Measurements from ENCODE around the gene DYRK1A. TPM values are rescaled to one million over a fixed set of nuclear protein-coding genes. Genes with fewer than 3 reads are reported as not detected.

The DYRK1A gene
- total RNA-seq, 2 experiments from 2014 or later = 109 to 122 TPM

DNA sequence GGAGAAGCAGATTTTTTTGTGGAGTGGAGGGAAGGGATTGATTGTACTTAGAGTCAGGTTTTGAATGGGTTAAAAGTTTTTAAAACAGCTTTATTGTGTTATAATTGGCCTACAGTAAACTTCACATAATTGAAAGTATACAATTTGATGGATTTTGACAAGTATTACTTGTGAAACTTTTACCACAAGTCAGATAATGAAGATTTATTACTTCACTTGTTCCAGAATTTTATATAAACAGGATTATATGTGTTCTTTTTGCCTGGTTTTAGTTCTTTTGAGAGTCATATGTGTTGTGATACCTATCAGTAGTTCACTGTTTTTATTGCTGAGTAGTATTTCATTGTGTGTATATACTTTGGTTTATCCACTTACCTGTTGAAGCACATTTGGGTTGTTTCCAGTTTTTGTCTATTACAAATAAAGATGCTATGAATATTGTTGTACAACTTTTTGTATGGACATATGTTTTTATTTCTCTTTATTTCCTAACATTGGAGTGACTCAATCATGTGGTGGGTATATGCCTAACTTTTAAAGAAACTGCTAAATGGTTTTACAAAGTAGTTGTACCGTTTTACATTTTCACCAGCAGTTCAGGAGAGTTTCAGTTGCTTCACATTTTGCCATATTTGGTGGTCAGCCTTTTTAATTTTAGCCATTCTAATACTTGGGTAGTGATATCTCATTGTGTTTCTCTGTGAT, 71.0 kb downstream of the DYRK1A start:
- peaks cover 19% of the 10 kb centered on the region for H3K36me3 Mint-ChIP-seq
- peaks cover 19% of the 10 kb centered on the region for H3K4me1 Mint-ChIP-seq
- H3K27me3 Mint-ChIP-seq = no peaks in the 10 kb centered on the region
- ATAC-seq (ENCODE audit: low read depth) (no peak), DNase-seq (no peak)
- no peaks in the 10 kb centered on the region for H3K9me3 Mint-ChIP-seq
- POLR2A ChIA-PET = no interaction called here
- no peak overlapping the region for H3K27ac Mint-ChIP-seq
- H3K4me3 Mint-ChIP-seq = no peak overlapping the region

DNA sequence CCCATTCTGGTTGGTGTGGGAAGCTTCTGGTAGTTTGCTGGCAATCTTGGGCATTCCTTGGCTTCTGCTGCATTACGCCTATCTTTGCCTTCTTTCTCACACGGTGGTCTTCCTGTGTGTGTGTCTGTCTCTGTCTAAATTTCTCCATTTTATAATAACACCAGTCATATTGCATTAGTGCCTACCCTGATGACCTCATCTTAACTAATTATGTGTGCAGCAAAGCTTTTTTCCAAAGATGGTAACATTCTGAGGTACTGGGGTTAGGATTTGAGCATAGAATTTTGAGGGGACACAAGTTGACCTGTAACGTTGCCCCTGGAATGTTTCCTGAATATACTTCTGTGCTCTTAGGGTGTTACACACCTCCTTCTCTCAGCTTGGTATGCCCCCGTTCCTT, 77.1 kb downstream of the DYRK1A start:
- no peak overlapping the region for H3K4me3 Mint-ChIP-seq
- peaks cover 29% of the 10 kb centered on the region for H3K4me1 Mint-ChIP-seq
- DNase-seq (no peak), ATAC-seq (ENCODE audit: low read depth) (no peak)
- no peaks in the 10 kb centered on the region for H3K9me3 Mint-ChIP-seq
- peaks cover 8% of the 10 kb centered on the region for H3K36me3 Mint-ChIP-seq
- POLR2A ChIA-PET = no interaction called here
- H3K27me3 Mint-ChIP-seq = no peaks in the 10 kb centered on the region
- no peak overlapping the region for H3K27ac Mint-ChIP-seq

DNA sequence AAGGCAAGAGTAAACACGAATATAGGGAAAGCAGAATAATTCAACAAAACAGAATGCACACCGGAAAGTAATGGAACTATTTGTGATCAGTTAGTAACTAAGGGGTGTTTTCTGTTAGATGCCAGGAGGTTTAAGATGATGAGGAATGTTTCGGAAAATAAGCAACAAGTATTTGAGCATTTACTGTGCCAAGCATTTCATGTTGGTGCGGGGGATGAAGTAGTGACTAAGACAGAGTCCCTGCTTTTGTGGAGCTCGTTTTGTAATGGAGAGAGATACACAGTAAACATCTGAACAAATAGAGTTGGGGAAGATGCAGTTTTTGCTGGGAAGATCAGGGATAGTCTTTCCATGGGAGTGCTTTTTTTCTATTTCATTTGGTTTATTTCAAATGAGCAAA, 78.7 kb downstream of the DYRK1A start:
- Mint-ChIP-seq H3K4me3 (no peak overlapping the region), H3K9me3 (no peaks in the 10 kb centered on the region), H3K27ac (no peak overlapping the region), H3K27me3 (no peaks in the 10 kb centered on the region), H3K4me1 (peaks cover 28% of the 10 kb centered on the region), H3K36me3 (peaks cover 6% of the 10 kb centered on the region)
- ATAC-seq (ENCODE audit: low read depth) (no peak), DNase-seq (no peak)
- POLR2A ChIA-PET = no interaction called here

- no peaks in the 10 kb centered on the region for H3K9me3 Mint-ChIP-seq
- ATAC-seq (ENCODE audit: low read depth) (no peak), DNase-seq (no peak)
- H3K4me1 Mint-ChIP-seq = peaks cover 26% of the 10 kb centered on the region
- peaks cover 8% of the 10 kb centered on the region for H3K36me3 Mint-ChIP-seq
- POLR2A ChIA-PET = interaction anchor here (0.6 to 0.7 kb wide), 2 partner anchors 39 to 71 kb away, joined by 4 to 6 read pairs; no protein-coding TSS in a partner anchor
- no peaks in the 10 kb centered on the region for H3K27me3 Mint-ChIP-seq
- H3K27ac Mint-ChIP-seq = no peak overlapping the region
- no peak overlapping the region for H3K4me3 Mint-ChIP-seq
These were observed 80.0 kb downstream of the DYRK1A start for GRCh38 chr21:37446552-37446951.

GRCh38 chr21:37447288-37447936, 80.8 kb downstream of the DYRK1A start:
- Mint-ChIP-seq H3K4me3 (peak overlapping the region; percentile 32), H3K9me3 (no peaks in the 10 kb centered on the region)

GRCh38 chr21:37449302-37449937, 82.8 kb downstream of the DYRK1A start:
- Mint-ChIP-seq H3K36me3 (peaks cover 13% of the 10 kb centered on the region), H3K27me3 (no peaks in the 10 kb centered on the region), H3K27ac (no peak overlapping the region), H3K4me1 (peaks cover 29% of the 10 kb centered on the region), H3K4me3 (no peak overlapping the region), H3K9me3 (no peaks in the 10 kb centered on the region)
- POLR2A ChIA-PET = no interaction called here
- no peak for DNase-seq
- no peak for ATAC-seq (ENCODE audit: low read depth)

More at GRCh38 chr21:37447288-37447936, 80.8 kb downstream of the DYRK1A start:
- H3K36me3 Mint-ChIP-seq = peaks cover 8% of the 10 kb centered on the region
- DNase-seq (no peak), ATAC-seq (ENCODE audit: low read depth) (peak; percentile 42)
- H3K27me3 Mint-ChIP-seq = no peaks in the 10 kb centered on the region
- H3K27ac Mint-ChIP-seq = peak overlapping the region; percentile 4
- POLR2A ChIA-PET = no interaction called here
- H3K4me1 Mint-ChIP-seq = peaks cover 26% of the 10 kb centered on the region

- H3K27ac Mint-ChIP-seq = no peak overlapping the region
- no peak for ATAC-seq (ENCODE audit: low read depth)
- POLR2A ChIA-PET = no interaction called here
- H3K9me3 Mint-ChIP-seq = no peaks in the 10 kb centered on the region
- H3K27me3 Mint-ChIP-seq = no peaks in the 10 kb centered on the region
- H3K4me3 Mint-ChIP-seq = no peak overlapping the region
- peaks cover 18% of the 10 kb centered on the region for H3K36me3 Mint-ChIP-seq
- DNase-seq = no peak
- H3K4me1 Mint-ChIP-seq = peaks cover 27% of the 10 kb centered on the region
These were observed 83.9 kb downstream of the DYRK1A start for GRCh38 chr21:37450445-37450941.

DNA sequence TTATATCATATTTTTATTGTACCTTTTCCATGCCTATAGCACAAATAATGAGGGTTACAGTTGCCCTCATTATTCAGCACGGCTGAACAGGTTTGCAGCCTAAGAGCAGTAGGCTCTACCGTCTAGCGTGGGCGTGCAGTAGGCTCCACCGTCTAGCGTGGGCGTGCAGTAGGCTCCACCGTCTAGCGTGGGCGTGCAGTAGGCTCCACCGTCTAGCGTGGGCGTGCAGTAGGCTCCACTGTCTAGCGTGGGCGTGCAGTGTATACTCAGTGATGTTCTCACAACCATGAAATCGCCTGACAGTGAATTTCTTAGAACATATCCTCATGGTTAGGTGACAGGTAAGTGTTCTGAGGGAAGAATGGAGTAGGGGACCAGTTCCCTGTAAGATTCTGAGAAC, 84.9 kb downstream of the DYRK1A start:
- POLR2A ChIA-PET = interaction anchor here (0.6 kb wide), 1 partner anchor 112 kb away, joined by 3 read pairs; no protein-coding TSS in a partner anchor
- H3K27me3 Mint-ChIP-seq = no peaks in the 10 kb centered on the region
- DNase-seq (no peak), ATAC-seq (ENCODE audit: low read depth) (no peak)
- no peak overlapping the region for H3K4me3 Mint-ChIP-seq
- H3K27ac Mint-ChIP-seq = no peak overlapping the region
- no peaks in the 10 kb centered on the region for H3K9me3 Mint-ChIP-seq
- peaks cover 21% of the 10 kb centered on the region for H3K36me3 Mint-ChIP-seq
- peaks cover 33% of the 10 kb centered on the region for H3K4me1 Mint-ChIP-seq

- H3K4me1 Mint-ChIP-seq = peaks cover 31% of the 10 kb centered on the region
- POLR2A ChIA-PET = no interaction called here
- no peak overlapping the region for H3K4me3 Mint-ChIP-seq
- DNase-seq (no peak), ATAC-seq (ENCODE audit: low read depth) (no peak)
- H3K9me3 Mint-ChIP-seq = no peaks in the 10 kb centered on the region
- peaks cover 22% of the 10 kb centered on the region for H3K36me3 Mint-ChIP-seq
- H3K27ac Mint-ChIP-seq = no peak overlapping the region
- no peaks in the 10 kb centered on the region for H3K27me3 Mint-ChIP-seq
These were observed 85.7 kb downstream of the DYRK1A start for GRCh38 chr21:37452227-37452626.

DNA sequence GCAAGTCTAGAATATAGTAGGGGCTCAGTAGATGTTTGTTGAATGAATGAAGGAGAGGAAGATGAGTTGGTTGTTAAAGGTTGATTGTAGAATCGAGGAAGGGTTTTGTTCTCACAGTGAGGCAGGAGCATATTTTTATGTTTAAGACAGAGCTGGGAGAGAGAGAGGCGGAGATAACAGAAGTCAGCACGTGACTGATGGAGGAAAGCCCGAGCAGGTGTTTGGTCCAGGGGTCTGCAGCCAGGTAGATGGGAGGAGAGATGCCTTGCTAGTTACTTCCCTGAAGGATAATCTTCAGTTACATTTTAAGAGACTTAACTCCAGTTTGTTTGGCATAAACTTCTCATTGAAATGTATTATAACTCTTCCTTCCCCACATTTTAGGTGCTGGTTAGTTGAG, 86.8 kb downstream of the DYRK1A start:
- Mint-ChIP-seq H3K27ac (no peak overlapping the region), H3K4me1 (peaks cover 35% of the 10 kb centered on the region), H3K36me3 (peaks cover 23% of the 10 kb centered on the region), H3K4me3 (no peak overlapping the region), H3K9me3 (no peaks in the 10 kb centered on the region), H3K27me3 (no peaks in the 10 kb centered on the region)
- ATAC-seq (ENCODE audit: low read depth) (no peak), DNase-seq (no peak)
- POLR2A ChIA-PET = no interaction called here

GRCh38 chr21:37454869-37455503, 88.4 kb downstream of the DYRK1A start:
- Mint-ChIP-seq H3K4me3 (no peak overlapping the region), H3K27me3 (no peaks in the 10 kb centered on the region), H3K9me3 (no peaks in the 10 kb centered on the region), H3K4me1 (peaks cover 43% of the 10 kb centered on the region), H3K36me3 (peaks cover 26% of the 10 kb centered on the region), H3K27ac (no peak overlapping the region)
- DNase-seq (no peak), ATAC-seq (ENCODE audit: low read depth) (no peak)
- POLR2A ChIA-PET = interaction anchor here (0.6 kb wide), 1 partner anchor 85 kb away, joined by 3 read pairs; no protein-coding TSS in a partner anchor

DNA sequence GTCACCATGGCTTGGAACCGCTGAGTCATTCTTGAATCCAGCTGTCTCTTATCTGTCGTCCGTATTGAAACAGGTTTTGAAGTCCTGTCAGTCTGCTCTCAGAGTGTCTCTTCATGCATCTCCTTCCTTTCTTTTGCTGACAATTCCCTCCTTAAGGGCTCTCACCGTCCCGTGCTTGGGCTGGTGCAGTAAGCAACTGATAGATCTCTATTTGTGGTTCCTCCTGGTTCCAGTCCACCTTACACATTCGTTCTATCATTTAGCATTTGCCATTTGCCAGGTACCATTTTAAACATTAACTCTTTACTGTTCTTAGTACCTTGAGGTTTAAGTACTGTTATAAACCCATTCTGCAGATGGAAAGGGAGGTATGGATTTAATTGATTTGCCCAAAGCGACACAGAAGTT, 88.9 kb downstream of the DYRK1A start:
- no peaks in the 10 kb centered on the region for H3K9me3 Mint-ChIP-seq
- ATAC-seq (ENCODE audit: low read depth) = no peak
- H3K4me1 Mint-ChIP-seq = peaks cover 45% of the 10 kb centered on the region
- H3K4me3 Mint-ChIP-seq = no peak overlapping the region
- no peak for DNase-seq
- POLR2A ChIA-PET = interaction anchor here (0.6 kb wide), 1 partner anchor 85 kb away, joined by 3 read pairs; no protein-coding TSS in a partner anchor
- H3K36me3 Mint-ChIP-seq = peaks cover 22% of the 10 kb centered on the region
- H3K27me3 Mint-ChIP-seq = no peaks in the 10 kb centered on the region
- no peak overlapping the region for H3K27ac Mint-ChIP-seq

GRCh38 chr21:37458669-37459276, 92.2 kb downstream of the DYRK1A start:
- ATAC-seq (ENCODE audit: low read depth) (no peak), DNase-seq (no peak)
- H3K4me3 Mint-ChIP-seq = peak overlapping the region; percentile 37
- POLR2A ChIA-PET = interaction anchor here (0.7 to 1.0 kb wide), 3 partner anchors 105 to 201 kb away, joined by 3 to 5 read pairs (median 3); no protein-coding TSS in a partner anchor
- peak overlapping the region; percentile 75 for H3K27ac Mint-ChIP-seq
- peaks cover 16% of the 10 kb centered on the region for H3K36me3 Mint-ChIP-seq
- no peaks in the 10 kb centered on the region for H3K9me3 Mint-ChIP-seq
- peaks cover 58% of the 10 kb centered on the region for H3K4me1 Mint-ChIP-seq
- no peaks in the 10 kb centered on the region for H3K27me3 Mint-ChIP-seq
